KMS-11 (cell line): ENCODE measurements around the gene FAM13B.

ENCODE experiments used
- H2AFZ ChIP-seq: fragments of 200-600 bp; sonication (generic); 2 replicates; pipeline ENCODE4 v1.6.1; 2016; ENCODE audit warnings: antibody characterized with exemption, mixed run types, low read depth
- H3K27ac ChIP-seq: fragments of 200-600 bp; sonication (generic); 2 replicates; pipeline ENCODE4 v1.6.1; 2016; ENCODE audit warnings: mild to moderate bottlenecking, mixed run types
- H3K27me3 ChIP-seq: fragments of 200-600 bp; sonication (generic); 2 replicates; pipeline ENCODE4 v1.6.1; 2017; ENCODE audit warnings: mild to moderate bottlenecking, low read depth, mixed run types, moderate library complexity; ENCODE audit not compliant: insufficient read depth
- H3K36me3 ChIP-seq: fragments of 200-600 bp; sonication (generic); 2 replicates; pipeline ENCODE4 v1.6.1; 2017; ENCODE audit warnings: mild to moderate bottlenecking, mixed run types; ENCODE audit not compliant: insufficient read depth
- H3K4me1 ChIP-seq: fragments of 200-600 bp; sonication (generic); 2 replicates; pipeline ENCODE4 v1.6.1; 2016; ENCODE audit warnings: mild to moderate bottlenecking, low read depth, mixed run types; ENCODE audit not compliant: poor library complexity, severe bottlenecking
- H3K4me2 ChIP-seq: fragments of 200-600 bp; sonication (generic); 2 replicates; pipeline ENCODE4 v1.7.0; 2016; ENCODE audit warnings: mild to moderate bottlenecking, mixed run types
- H3K4me3 ChIP-seq: fragments of 200-600 bp; sonication (generic); IDR thresholded peaks from 2 replicates; pipeline ENCODE4 v1.6.1; 2017; ENCODE audit warnings: low read depth, low read length, mixed read lengths; ENCODE audit not compliant: insufficient read depth
- H3K79me2 ChIP-seq: fragments of 200-600 bp; sonication (generic); 2 replicates; pipeline ENCODE4 v1.6.1; 2016; ENCODE audit warnings: low read depth, mixed run types; ENCODE audit not compliant: insufficient read depth
- H3K9ac ChIP-seq: fragments of 200-600 bp; sonication (generic); 2 replicates; pipeline ENCODE4 v1.6.1; 2016; ENCODE audit warnings: mild to moderate bottlenecking, mixed run types
- H4K20me1 ChIP-seq: fragments of 200-600 bp; sonication (generic); 2 replicates; pipeline ENCODE4 v1.6.1; 2016; ENCODE audit warnings: mild to moderate bottlenecking, mixed run types; ENCODE audit not compliant: insufficient read depth
- TF ChIP-seq, protein P1 (sequence below): fragments of 200-600 bp; sonication (generic); conservative IDR thresholded peaks from 2 replicates; pipeline ENCODE4 v1.6.1; 2017; ENCODE audit warnings: low read depth, mild to moderate bottlenecking, antibody characterized with exemption, low read length, moderate library complexity, mixed read lengths

FAM13B gene

DNA sequence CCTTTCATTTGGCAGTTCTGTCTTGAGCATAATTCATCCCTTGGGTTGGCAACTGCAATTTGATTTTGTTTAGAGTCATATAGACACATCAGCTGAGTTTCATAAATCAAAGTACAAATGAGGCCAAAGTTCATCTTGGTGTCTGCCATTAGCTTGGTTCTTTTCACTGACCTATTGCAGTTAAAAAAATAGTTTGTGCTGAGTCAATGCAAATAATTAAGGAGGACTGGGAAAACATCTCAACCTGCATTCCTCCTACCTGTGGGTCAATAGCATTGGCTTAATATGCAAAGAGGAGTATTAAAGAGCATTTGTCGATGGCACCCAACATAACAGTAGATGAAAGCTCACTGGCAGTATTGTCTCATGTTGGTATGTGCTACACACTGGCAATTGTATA, 142.0 kb downstream of the FAM13B start:
- H3K27me3 ChIP-seq, result no peaks in the 10 kb centered on the region
- H2AFZ ChIP-seq, result no peak overlapping the region
- TF ChIP-seq, protein P1, sequence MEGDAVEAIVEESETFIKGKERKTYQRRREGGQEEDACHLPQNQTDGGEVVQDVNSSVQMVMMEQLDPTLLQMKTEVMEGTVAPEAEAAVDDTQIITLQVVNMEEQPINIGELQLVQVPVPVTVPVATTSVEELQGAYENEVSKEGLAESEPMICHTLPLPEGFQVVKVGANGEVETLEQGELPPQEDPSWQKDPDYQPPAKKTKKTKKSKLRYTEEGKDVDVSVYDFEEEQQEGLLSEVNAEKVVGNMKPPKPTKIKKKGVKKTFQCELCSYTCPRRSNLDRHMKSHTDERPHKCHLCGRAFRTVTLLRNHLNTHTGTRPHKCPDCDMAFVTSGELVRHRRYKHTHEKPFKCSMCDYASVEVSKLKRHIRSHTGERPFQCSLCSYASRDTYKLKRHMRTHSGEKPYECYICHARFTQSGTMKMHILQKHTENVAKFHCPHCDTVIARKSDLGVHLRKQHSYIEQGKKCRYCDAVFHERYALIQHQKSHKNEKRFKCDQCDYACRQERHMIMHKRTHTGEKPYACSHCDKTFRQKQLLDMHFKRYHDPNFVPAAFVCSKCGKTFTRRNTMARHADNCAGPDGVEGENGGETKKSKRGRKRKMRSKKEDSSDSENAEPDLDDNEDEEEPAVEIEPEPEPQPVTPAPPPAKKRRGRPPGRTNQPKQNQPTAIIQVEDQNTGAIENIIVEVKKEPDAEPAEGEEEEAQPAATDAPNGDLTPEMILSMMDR, result no peak
- no peak overlapping the region for H3K9ac ChIP-seq
- H3K4me3 ChIP-seq, result no peak overlapping the region
- H3K36me3 ChIP-seq, result no peaks in the 10 kb centered on the region
- H3K4me1 ChIP-seq, result no peaks in the 10 kb centered on the region
- H3K27ac ChIP-seq, result no peak overlapping the region
- H3K79me2 ChIP-seq, result no peaks in the 10 kb centered on the region
- no peaks in the 10 kb centered on the region for H4K20me1 ChIP-seq
- no peak overlapping the region for H3K4me2 ChIP-seq

DNA sequence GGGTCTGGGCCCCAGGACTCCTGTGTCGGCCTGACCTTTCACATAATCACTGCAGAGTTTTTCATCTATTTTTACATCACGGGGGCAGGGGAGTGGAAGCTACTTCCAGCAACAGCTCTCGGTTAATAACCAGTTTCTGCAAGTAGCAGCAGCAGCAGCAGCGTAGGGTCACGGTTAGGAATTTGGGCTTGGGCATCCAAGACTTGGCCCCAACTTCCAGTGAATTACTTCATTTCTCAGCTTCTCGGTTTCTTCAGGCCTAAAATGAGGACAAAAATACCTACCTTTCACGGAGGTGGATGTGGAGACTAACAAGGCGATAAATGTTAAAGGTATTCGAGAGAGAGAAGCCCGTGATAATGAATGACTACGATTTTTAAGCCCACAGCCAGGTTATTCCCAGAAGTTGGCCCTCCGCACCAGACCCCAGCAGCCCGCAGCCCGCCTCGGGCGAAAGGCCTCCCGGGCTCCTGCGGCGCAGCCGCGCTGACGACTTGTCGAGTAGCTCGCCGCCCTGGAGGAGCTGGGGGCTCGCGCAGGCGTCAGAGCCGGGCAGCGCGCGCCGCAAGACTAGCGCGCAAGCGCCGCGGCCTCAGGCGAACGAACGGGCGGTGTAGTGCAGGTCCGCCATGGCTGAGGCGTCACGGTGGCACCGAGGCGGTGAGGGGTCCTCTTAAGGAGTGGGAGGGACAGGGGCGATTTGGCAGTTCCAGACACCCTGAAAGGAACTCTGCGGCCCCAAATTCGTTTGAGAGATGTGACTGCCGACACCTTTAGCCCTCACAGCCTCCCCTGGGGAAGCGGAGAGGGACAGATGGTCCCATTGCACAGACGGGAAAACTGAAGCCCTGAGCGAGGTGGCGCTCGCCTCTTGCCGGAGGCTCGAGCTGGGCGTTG, 143.8 kb downstream of the FAM13B start, which contains the start of gene PKD2L2:
Gene PKD2L2, plus strand, starts transcription at position 595 of the 897 bp plus-strand sequence. Its CDS starts 35 bp downstream, at position 630.
- TF ChIP-seq, protein P1, result no peak
- H3K27ac ChIP-seq, result peak within 1 kb of the TSS; percentile 56
- H4K20me1 ChIP-seq, result no peaks in the 10 kb centered on the region
- no peaks in the 10 kb centered on the region for H3K36me3 ChIP-seq
- no peaks in the 10 kb centered on the region for H3K79me2 ChIP-seq
- H3K4me3 ChIP-seq, result no peak within 1 kb of the TSS
- H3K4me1 ChIP-seq, result no peaks in the 10 kb centered on the region
- H2AFZ ChIP-seq, result peak within 1 kb of the TSS; percentile 45
- no peaks in the 10 kb centered on the region for H3K27me3 ChIP-seq
- H3K4me2 ChIP-seq, result peak within 1 kb of the TSS; percentile 49; the same call in 1 of the 2 replicates
- peak within 1 kb of the TSS; percentile 58 for H3K9ac ChIP-seq

DNA sequence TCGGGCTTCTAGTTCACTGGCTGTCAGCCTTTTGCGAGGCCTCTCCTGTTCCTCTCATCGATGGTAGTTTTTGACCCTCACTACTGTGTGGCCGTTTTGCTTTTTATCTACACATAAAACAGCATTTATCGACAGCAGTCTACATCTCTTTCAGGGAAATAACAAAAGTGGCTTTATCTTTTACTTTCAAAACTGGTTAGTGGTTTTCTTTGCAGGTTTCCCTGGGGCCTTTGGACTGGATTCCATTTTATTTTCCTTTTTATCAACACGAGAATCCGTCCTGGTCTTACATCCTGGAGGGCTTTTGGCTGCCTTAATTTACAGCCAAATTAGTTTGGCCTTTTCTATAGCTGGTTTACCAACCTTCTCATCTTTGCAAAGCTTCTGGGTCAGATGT, 144.4 kb downstream of the FAM13B start:
- Histone ChIP-seq H2AFZ (peak overlapping the region; percentile 45; the same call in 1 of the 2 replicates), H3K79me2 (no peaks in the 10 kb centered on the region), H3K27me3 (no peaks in the 10 kb centered on the region), H4K20me1 (no peaks in the 10 kb centered on the region), H3K27ac (peak overlapping the region; percentile 56), H3K4me2 (peak overlapping the region; percentile 44; the same call in 1 of the 2 replicates), H3K36me3 (no peaks in the 10 kb centered on the region), H3K9ac (peak overlapping the region; percentile 58; the same call in 1 of the 2 replicates), H3K4me3 (no peak overlapping the region), H3K4me1 (no peaks in the 10 kb centered on the region)
- TF ChIP-seq, protein P1, result no peak
